Activated naive CD8-positive, alpha-beta T cell (primary cell): ENCODE measurements around the gene MADCAM1.
A peak's percentile ranks its signal among the peaks of the same experiment; 100 is the strongest.
"Not testable (repeated sequence)": the region's sequence is repeated elsewhere in the genome, so short reads cannot be mapped to it uniquely, and the experiment has no call there.

ENCODE experiments used
- H3K27ac Mint-ChIP-seq: one replicate; pipeline ENCODE4 v1.8.0; 2021; ENCODE audit warnings: mixed read lengths
- H3K27me3 Mint-ChIP-seq: one replicate; pipeline ENCODE4 v1.8.0; 2021; ENCODE audit warnings: mixed read lengths
- H3K36me3 Mint-ChIP-seq: one replicate; pipeline ENCODE4 v1.8.0; 2021; ENCODE audit warnings: mixed read lengths
- H3K4me1 Mint-ChIP-seq: one replicate; pipeline ENCODE4 v1.8.0; 2021; ENCODE audit warnings: low read depth, mixed read lengths
- H3K4me3 Mint-ChIP-seq: one replicate; pipeline ENCODE4 v1.8.0; 2021; ENCODE audit warnings: mild to moderate bottlenecking, mixed read lengths
- H3K9me3 Mint-ChIP-seq: one replicate; pipeline ENCODE4 v1.8.0; 2021; ENCODE audit warnings: low read depth, mixed read lengths

Gene MADCAM1

DNA sequence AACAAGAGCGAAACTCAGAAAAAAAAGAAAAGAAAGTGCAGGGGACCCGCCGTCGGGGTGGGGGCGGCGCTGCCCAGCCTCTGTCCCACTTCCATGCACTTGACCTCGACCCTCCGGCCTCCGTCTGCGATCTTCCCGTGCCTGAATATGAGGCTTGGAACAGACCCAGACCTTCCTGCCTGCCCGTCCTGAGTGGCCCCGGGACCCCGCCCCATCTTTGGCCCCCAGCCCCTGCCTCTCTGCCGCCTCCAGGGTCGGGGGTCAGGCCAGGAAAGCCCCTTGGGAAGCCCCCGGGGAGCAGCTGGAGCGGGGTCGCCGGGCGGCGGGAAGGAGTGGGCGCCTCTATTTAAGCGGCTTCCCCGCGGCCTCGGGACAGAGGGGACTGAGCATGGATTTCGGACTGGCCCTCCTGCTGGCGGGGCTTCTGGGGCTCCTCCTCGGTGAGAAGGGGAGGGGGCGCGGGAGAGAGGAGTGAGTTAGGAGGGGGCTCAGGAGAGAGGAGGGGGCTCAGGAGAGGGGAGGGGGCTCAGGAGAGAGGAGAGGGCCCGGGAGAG lies at the start of gene MADCAM1:
TSS of gene MADCAM1 (plus strand) at position 375 of the 554 bp plus-strand sequence. CDS start at position 389, 14 bp downstream.
- Mint-ChIP-seq H3K4me1 (peaks cover 9% of the 10 kb centered on the region), H3K27me3 (peaks cover 5% of the 10 kb centered on the region), H3K36me3 (no peaks in the 10 kb centered on the region), H3K9me3 (no peaks in the 10 kb centered on the region), H3K4me3 (peak within 1 kb of the TSS; percentile 27), H3K27ac (no peak within 1 kb of the TSS)

DNA sequence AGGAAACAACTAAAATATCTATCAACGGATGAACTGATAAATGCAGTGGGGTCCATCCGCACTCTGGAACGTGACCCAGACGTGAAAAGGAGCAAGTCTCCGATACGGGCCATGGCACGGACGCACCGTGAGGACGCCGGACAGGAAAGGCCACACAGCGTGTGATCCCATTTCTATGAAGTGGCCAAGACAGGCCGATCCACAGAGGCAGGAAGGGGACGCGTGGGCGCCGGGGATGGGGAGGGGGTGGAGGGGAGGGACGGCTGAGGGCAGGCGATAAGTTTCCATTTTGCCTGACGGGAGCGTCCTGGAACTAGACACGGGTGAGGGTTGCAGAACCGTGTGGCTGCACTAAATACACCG lies 49.2 kb upstream of the MADCAM1 start:
- Mint-ChIP-seq H3K36me3 (no peaks in the 10 kb centered on the region), H3K27me3 (peaks cover under 1% of the 10 kb centered on the region), H3K4me3 (no peak overlapping the region), H3K27ac (no peak overlapping the region), H3K9me3 (no peaks in the 10 kb centered on the region), H3K4me1 (no peaks in the 10 kb centered on the region)

DNA sequence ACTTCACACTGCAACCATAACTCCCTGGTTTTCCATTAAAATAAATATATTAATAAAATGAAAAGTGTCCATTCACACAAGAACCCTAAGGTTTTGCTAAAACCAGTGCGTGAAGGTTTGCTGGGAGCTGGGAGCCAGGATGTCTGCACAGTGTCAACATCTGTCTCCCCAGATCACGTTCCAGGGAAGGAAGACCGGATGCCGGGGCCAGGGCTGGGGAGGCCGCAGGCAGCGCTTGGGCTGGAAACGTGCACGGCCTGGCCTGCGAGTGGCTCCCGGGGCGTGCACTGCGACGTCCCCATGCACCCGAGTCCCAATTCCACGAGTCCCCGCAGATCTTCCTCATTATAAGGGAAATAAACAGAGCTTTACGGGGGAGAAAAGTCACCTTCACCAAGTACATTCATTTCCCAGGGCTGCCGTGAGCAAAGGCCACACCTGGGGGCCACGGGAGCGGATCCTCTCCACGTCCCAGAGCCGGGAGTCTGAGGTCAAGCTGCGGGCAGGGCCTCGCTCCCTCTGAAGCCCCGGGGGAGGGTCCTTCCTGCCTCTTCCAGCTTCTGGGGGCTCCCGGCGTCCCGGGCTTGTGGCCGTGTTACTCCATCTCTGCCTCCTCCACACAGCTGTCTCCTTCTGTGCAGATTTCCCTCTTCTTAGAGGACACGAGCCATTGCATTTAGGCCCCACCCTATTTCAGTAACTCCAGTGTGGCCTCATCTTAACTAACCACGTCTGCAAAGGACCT lies 48.3 kb upstream of the MADCAM1 start:
- H3K36me3 Mint-ChIP-seq, result no peaks in the 10 kb centered on the region
- H3K27me3 Mint-ChIP-seq, result no peaks in the 10 kb centered on the region
- H3K4me1 Mint-ChIP-seq, result no peaks in the 10 kb centered on the region
- H3K9me3 Mint-ChIP-seq, result no peaks in the 10 kb centered on the region
- H3K27ac Mint-ChIP-seq, result no peak overlapping the region
- H3K4me3 Mint-ChIP-seq, result no peak overlapping the region

DNA sequence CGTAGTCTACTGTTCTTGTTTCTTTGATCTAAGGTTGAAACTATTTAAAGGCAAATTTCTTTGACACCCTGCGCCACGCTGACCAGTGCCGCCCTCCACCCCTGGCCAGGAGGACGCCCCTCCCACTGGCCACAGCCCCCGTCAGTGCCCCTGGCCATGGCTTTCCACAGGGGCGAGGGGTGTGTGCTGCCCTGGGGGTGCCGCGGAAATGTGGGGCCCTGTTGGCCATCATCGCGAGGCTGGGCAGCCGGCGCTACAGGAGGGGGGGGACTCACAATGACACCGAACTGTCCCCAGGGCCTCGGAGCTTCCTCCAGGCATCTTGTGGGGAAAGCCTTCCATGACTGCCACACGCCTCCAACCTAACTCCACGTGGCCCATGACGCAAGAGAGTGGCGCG lies 46.4 kb upstream of the MADCAM1 start:
- H3K4me1 Mint-ChIP-seq, result no peaks in the 10 kb centered on the region
- no peaks in the 10 kb centered on the region for H3K9me3 Mint-ChIP-seq
- H3K27me3 Mint-ChIP-seq, result no peaks in the 10 kb centered on the region
- H3K4me3 Mint-ChIP-seq, result no peak overlapping the region
- no peaks in the 10 kb centered on the region for H3K36me3 Mint-ChIP-seq
- no peak overlapping the region for H3K27ac Mint-ChIP-seq

DNA sequence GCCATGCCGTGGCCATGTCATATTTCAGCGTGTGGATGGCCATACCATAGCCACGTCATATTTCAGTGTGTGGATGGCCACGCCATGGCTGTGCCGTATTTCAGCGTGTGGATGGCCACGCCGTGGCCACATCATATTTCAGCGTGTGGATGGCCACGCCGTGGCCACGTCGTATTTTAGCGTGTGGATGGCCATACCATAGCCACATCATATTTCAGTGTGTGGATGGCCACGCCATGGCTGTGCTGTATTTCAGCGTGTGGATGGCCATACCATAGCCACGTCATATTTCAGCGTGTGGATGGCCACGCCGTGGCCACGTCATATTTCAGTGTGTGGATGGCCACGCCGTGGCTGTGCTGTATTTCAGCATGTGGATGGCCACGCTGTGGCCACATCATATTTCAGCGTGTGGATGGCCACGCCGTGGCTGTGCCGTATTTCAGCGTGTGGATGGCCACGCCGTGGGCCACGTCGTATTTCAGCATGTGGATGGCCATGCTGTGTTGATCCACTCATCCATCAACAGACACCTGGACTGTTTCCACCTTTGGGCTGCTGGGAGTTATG lies 45.3 kb upstream of the MADCAM1 start:
- H3K27me3 Mint-ChIP-seq, H3K4me3 Mint-ChIP-seq, H3K4me1 Mint-ChIP-seq, H3K36me3 Mint-ChIP-seq, H3K9me3 Mint-ChIP-seq, H3K27ac Mint-ChIP-seq: not testable (repeated sequence)

DNA sequence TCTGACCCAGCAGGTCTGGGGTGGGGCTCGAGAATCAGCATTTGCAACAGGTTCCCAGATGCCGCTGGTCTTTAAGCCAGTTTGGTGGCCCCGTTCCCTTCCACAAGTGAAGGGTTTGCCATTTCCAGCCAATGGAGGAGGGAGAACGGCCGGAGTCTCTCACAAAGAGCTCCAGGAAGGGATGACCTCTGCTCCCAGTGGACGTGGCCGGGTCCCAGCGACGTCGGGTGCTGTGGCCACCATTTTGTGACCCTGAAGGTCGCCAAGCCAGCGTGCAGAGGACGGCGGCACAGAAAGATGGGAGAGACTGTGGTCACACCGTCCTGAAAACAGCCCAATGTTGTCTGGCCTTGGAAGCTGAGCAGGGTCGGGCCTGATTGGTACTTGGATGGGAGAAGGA lies 43.5 kb upstream of the MADCAM1 start:
- no peak overlapping the region for H3K27ac Mint-ChIP-seq
- no peaks in the 10 kb centered on the region for H3K36me3 Mint-ChIP-seq
- no peak overlapping the region for H3K4me3 Mint-ChIP-seq
- H3K4me1 Mint-ChIP-seq, result peaks cover 6% of the 10 kb centered on the region
- no peaks in the 10 kb centered on the region for H3K27me3 Mint-ChIP-seq
- H3K9me3 Mint-ChIP-seq, result no peaks in the 10 kb centered on the region

DNA sequence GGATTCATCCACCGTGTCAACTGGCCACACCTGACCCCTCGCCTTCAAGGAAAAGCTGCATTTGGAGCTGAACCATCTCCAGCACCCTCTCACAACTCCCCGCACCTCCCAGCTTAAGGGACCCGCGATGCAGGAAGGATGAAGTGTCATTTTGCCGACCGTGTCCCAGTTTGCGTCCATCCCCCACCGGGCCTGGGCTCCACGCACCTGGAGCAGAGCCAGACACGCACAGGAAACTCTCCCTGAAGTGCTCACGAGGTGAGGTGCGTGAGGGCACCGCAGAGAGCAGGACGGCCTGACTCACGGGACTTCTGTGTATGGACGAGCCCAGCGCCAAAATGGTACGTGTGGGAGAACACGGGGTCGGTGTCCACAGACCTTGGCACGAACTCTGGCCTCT lies 42.7 kb upstream of the MADCAM1 start:
- no peaks in the 10 kb centered on the region for H3K27me3 Mint-ChIP-seq
- H3K9me3 Mint-ChIP-seq, result no peaks in the 10 kb centered on the region
- no peak overlapping the region for H3K27ac Mint-ChIP-seq
- H3K36me3 Mint-ChIP-seq, result no peaks in the 10 kb centered on the region
- H3K4me3 Mint-ChIP-seq, result no peak overlapping the region
- peaks cover 6% of the 10 kb centered on the region for H3K4me1 Mint-ChIP-seq

DNA sequence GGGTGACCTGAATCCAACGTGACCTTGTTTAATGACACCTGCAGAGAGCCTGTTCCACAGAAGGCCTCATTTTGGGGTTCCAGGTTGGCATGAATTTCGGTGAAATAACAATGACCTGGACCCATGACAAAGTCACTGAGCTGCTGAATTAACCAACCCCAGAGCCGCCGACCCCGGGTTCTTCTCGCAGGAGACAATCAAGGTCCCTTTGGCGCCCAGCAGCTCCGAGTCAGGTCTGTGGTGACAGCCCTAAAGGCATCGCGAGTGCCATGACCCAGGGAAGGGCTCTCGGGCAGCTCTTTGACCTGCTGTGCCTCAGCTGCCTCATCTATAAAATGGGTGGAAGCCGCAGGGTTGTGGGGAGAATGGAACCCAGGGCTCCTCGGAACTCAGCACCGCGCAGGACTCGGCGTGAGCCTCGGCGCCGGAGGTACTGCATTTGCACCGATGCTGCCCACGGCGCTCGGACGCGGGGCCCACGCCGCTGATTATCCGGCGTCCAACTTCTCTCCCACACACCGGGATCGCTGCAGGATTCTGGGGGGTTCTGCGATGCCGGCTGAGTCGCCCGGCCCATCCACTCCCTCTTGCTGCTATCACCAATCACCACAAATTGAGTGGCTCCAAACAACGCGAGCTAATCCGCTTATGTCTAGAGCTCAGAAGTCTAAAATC lies 41.1 kb upstream of the MADCAM1 start:
- H3K27me3 Mint-ChIP-seq, result no peaks in the 10 kb centered on the region
- peaks cover 10% of the 10 kb centered on the region for H3K4me1 Mint-ChIP-seq
- H3K9me3 Mint-ChIP-seq, result no peaks in the 10 kb centered on the region
- no peak overlapping the region for H3K27ac Mint-ChIP-seq
- no peaks in the 10 kb centered on the region for H3K36me3 Mint-ChIP-seq
- H3K4me3 Mint-ChIP-seq, result no peak overlapping the region

DNA sequence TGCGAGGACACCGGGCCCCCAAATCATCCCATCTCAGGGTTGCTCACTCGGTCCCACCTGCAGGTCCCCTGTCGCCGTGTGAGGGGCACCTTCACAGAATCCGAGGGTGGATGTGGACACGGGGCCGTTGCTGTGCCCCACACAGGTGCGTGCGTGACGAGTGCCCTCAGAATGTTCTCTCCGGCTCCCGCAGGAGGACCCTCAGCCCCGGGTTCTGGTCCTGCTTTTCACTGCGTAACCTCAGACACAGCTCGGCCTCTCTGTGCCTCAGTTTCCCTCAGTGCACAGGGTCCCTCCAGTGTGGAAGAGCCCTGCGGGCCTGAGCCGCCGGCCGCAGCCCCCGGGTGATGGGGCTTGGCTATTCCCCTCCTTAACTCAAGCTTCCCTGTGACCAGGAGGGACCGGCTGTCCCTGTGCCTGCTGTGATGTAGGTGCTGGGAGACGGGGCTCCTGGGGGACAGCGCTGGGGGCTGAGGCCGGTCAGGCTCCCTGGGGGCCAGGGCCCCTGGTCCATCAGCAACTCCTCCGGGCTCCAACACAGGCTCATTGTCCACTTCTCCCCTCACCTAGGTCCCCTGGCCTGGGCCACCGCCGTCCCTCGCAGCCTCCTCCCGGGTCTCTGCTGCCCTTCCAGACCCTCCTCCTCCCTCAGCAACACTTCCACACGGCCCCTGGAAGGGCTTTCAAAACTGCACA lies 40.3 kb upstream of the MADCAM1 start:
- no peak overlapping the region for H3K27ac Mint-ChIP-seq
- H3K36me3 Mint-ChIP-seq, result no peaks in the 10 kb centered on the region
- H3K9me3 Mint-ChIP-seq, result no peaks in the 10 kb centered on the region
- H3K4me1 Mint-ChIP-seq, result peaks cover 10% of the 10 kb centered on the region
- H3K27me3 Mint-ChIP-seq, result no peaks in the 10 kb centered on the region
- no peak overlapping the region for H3K4me3 Mint-ChIP-seq

DNA sequence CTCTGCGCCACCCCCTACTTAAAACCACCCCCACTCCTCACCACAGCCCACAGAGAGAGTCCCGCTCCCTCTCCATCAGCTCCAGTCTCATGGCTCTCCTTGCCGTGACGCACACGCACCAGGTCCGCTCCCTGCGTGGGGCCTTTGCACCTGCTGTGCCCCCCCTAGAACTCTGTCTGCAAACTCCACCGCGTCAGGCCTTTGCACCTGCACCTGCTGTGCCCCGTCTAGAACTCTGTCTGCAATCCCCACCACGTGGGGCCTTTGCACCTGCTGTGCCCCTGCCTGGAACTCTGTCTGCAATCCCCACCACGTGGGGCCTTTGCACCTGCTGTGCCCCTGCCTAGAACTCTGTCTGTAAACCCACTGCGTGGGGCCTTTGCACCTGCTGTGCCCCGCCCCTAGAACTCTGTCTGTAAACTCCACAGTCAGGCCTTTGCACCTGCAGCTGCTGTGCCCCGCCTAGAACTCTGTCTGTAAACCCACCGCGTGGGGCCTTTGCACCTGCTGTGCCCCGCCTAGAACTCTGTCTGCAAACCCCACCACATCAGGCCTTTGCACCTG lies 39.7 kb upstream of the MADCAM1 start:
- Mint-ChIP-seq H3K9me3 (no peaks in the 10 kb centered on the region), H3K4me3 (no peak overlapping the region), H3K27ac (no peak overlapping the region), H3K4me1 (peaks cover 11% of the 10 kb centered on the region), H3K36me3 (no peaks in the 10 kb centered on the region), H3K27me3 (no peaks in the 10 kb centered on the region)

DNA sequence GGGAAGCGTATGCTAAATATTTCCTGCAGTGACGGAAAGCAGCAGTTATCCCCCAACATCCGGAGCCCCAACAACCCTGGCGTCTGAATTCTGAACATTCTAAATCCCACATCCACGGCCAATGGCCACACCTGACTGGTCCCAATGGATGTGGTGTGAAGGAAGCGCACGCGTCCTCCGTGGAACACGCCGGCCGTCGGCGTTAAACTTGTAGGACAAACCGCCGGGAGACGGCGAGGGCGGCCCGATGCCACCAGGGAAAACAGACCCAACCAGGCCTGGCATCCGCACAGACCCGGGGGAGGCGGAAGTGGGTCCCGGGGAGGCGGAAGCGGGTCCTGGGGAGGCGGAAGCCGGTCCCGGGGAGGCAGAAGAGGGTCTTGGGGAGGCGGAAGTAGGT lies 38.6 kb upstream of the MADCAM1 start:
- Mint-ChIP-seq H3K36me3 (no peaks in the 10 kb centered on the region), H3K4me1 (peaks cover 12% of the 10 kb centered on the region), H3K27ac (no peak overlapping the region), H3K4me3 (no peak overlapping the region), H3K27me3 (no peaks in the 10 kb centered on the region), H3K9me3 (no peaks in the 10 kb centered on the region)

DNA sequence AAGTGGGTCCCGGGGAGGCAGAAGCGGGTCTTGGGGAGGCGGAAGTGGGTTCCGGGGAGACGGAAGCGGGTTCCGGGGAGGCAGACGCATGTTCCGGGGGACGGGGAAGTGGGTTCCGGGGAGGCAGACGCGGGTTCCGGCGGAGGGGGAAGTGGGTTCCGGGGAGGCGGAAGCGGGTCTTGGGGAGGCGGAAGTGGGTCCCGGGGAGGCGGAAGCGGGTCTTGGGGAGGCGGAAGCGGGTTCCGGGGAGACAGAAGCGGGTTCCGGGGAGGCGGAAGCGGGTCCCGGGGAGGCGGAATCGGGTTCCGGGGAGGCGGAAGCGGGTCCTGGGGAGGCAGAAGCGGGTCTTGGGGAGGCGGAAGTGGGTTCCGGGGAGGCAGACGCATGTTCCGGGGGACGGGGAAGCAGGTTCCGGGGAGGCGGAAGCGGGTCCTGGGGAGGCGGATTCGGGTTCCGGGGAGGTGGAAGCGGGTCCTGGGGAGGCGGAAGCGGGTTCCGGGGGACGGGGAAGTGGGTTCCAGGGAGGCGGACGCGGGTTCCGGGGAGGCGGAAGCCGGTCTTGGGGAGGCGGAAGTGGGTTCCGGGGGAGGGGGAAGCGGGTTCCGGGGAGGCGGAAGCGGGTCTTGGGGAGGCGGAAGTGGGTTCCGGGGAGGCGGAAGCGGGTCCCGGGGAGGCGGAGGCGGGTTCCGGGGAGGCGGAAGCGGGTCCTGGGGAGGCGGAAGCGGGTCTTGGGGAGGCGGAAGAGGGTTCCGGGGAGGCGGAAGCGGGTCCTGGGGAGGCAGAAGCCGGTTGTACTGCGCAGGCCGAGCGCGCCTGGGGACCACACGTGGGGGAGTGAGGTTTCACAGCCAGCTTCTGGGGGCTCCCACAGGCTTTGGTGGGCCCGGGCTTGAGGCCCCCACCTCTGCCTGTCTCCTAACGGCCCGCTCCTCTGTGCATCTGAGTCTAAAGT lies 37.9 kb upstream of the MADCAM1 start:
- no peak overlapping the region for H3K4me3 Mint-ChIP-seq
- no peak overlapping the region for H3K27ac Mint-ChIP-seq

DNA sequence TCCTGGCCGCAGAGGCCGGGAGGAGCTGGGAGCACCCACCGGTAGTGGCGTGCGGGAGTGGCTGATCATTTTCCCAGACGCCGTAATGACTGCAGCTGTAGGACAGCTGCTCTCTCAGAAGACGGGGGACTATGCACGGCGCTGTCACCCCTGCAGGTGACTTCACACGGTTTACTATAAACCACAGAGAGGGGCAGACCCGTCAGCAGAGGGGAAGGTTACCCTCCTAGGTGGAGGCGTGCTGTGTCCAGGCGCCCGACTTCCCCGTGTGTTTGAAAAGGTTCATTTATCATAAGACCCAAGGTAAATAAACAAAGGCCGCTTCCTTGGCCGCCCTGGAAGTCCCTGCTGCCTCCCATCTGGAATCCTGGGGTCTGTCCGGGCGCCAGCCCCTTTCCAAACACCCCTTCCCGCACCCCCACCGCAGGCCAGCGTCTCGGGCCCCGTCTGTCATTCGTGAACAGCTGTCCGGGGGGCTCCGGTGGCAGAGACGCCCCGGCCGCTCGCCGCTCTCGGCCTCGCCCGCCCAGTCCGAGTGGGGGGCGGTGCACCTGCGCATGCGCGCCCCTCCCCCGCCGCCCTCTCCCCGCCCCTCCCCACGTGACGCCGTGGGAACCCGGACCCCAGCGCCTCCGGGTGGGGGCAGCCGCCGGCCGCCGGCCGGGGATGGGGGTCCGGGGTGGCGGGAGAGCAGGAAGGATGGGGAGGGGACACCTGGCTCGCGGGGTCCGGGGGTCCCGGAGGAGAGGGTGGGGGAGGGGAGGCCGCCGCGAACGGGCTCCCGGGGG lies 36.4 kb upstream of the MADCAM1 start:
- Mint-ChIP-seq H3K27me3 (no peaks in the 10 kb centered on the region), H3K4me1 (peaks cover 12% of the 10 kb centered on the region), H3K27ac (no peak overlapping the region)

More for the DNA sequence above, 37.9 kb upstream of the MADCAM1 start:
- H3K36me3 Mint-ChIP-seq, result no peaks in the 10 kb centered on the region
- H3K9me3 Mint-ChIP-seq, result no peaks in the 10 kb centered on the region
- peaks cover 12% of the 10 kb centered on the region for H3K4me1 Mint-ChIP-seq
- H3K27me3 Mint-ChIP-seq, result no peaks in the 10 kb centered on the region

More for the DNA sequence above, 36.4 kb upstream of the MADCAM1 start:
- Mint-ChIP-seq H3K4me3 (peak overlapping the region; percentile 76), H3K36me3 (no peaks in the 10 kb centered on the region), H3K9me3 (no peaks in the 10 kb centered on the region)
